Measurements from ENCODE around the gene GABRP. TPM values are rescaled to one million over a fixed set of nuclear protein-coding genes. Genes with fewer than 3 reads are reported as not detected.
"Not testable (repeated sequence)": the region's sequence is repeated elsewhere in the genome, so short reads cannot be mapped to it uniquely, and the experiment has no call there.

GABRP gene
- total RNA-seq, 1 donor from 2014 or later, result not detected

- no peak for DNase-seq
- Mint-ChIP-seq H3K27ac (ENCODE audit: unreplicated experiment) (no peak overlapping the region), H3K9me3 (ENCODE audit: unreplicated experiment) (peaks cover 3% of the 10 kb centered on the region), H3K27me3 (ENCODE audit: unreplicated experiment) (peaks cover 5% of the 10 kb centered on the region), H3K4me3 (ENCODE audit: unreplicated experiment) (no peak overlapping the region), H3K4me1 (ENCODE audit: low read depth, unreplicated experiment) (peaks cover 7% of the 10 kb centered on the region), H3K36me3 (ENCODE audit: unreplicated experiment) (peaks cover 6% of the 10 kb centered on the region)
- TF ChIP-seq CTCF (IDR thresholded peaks at IDR 0.05; ENCODE audit: partially characterized antibody, unreplicated experiment), result no peak
Observed at GRCh38 chr5:170760113-170760512, 23.4 kb upstream of the GABRP start.

GRCh38 chr5:170761048-170761707 is 22.3 kb upstream of the GABRP start:
- peaks cover 6% of the 10 kb centered on the region for H3K36me3 Mint-ChIP-seq (ENCODE audit: unreplicated experiment)
- peaks cover 3% of the 10 kb centered on the region for H3K9me3 Mint-ChIP-seq (ENCODE audit: unreplicated experiment)
- no peak for DNase-seq
- no peak overlapping the region for H3K27ac Mint-ChIP-seq (ENCODE audit: unreplicated experiment)
- peaks cover 7% of the 10 kb centered on the region for H3K4me1 Mint-ChIP-seq (ENCODE audit: low read depth, unreplicated experiment)
- peaks cover 5% of the 10 kb centered on the region for H3K27me3 Mint-ChIP-seq (ENCODE audit: unreplicated experiment)
- no peak overlapping the region for H3K4me3 Mint-ChIP-seq (ENCODE audit: unreplicated experiment)
- no peak for TF ChIP-seq CTCF (IDR thresholded peaks at IDR 0.05; ENCODE audit: partially characterized antibody, unreplicated experiment)

GRCh38 chr5:170761708-170762066 is 21.8 kb upstream of the GABRP start:
- H3K4me1 Mint-ChIP-seq (ENCODE audit: low read depth, unreplicated experiment), result peaks cover 7% of the 10 kb centered on the region
- H3K36me3 Mint-ChIP-seq (ENCODE audit: unreplicated experiment), result peaks cover 6% of the 10 kb centered on the region
- TF ChIP-seq CTCF (IDR thresholded peaks at IDR 0.05; ENCODE audit: partially characterized antibody, unreplicated experiment), result no peak
- no peak overlapping the region for H3K27ac Mint-ChIP-seq (ENCODE audit: unreplicated experiment)
- H3K27me3 Mint-ChIP-seq (ENCODE audit: unreplicated experiment), result peaks cover 3% of the 10 kb centered on the region
- H3K4me3 Mint-ChIP-seq (ENCODE audit: unreplicated experiment), result no peak overlapping the region
- DNase-seq, result no peak
- H3K9me3 Mint-ChIP-seq (ENCODE audit: unreplicated experiment), result peaks cover 3% of the 10 kb centered on the region

- not testable (repeated sequence) for H3K27ac Mint-ChIP-seq (ENCODE audit: unreplicated experiment); H3K9me3 Mint-ChIP-seq (ENCODE audit: unreplicated experiment); DNase-seq; H3K27me3 Mint-ChIP-seq (ENCODE audit: unreplicated experiment); H3K36me3 Mint-ChIP-seq (ENCODE audit: unreplicated experiment); H3K4me1 Mint-ChIP-seq (ENCODE audit: low read depth, unreplicated experiment); H3K4me3 Mint-ChIP-seq (ENCODE audit: unreplicated experiment)
Observed at GRCh38 chr5:170762298-170762697, 21.2 kb upstream of the GABRP start.

- H3K9me3 Mint-ChIP-seq (ENCODE audit: unreplicated experiment); H3K27me3 Mint-ChIP-seq (ENCODE audit: unreplicated experiment); DNase-seq; H3K4me3 Mint-ChIP-seq (ENCODE audit: unreplicated experiment); H3K27ac Mint-ChIP-seq (ENCODE audit: unreplicated experiment); H3K36me3 Mint-ChIP-seq (ENCODE audit: unreplicated experiment): not testable (repeated sequence)
- H3K4me1 Mint-ChIP-seq (ENCODE audit: low read depth, unreplicated experiment), result peaks cover 27% of the 10 kb centered on the region
Observed at GRCh38 chr5:170765868-170766267, 17.7 kb upstream of the GABRP start.

GRCh38 chr5:170769246-170769645 is 14.3 kb upstream of the GABRP start:
- Mint-ChIP-seq H3K9me3 (ENCODE audit: unreplicated experiment) (peaks cover 5% of the 10 kb centered on the region), H3K27ac (ENCODE audit: unreplicated experiment) (peak overlapping the region; percentile 89), H3K4me1 (ENCODE audit: low read depth, unreplicated experiment) (peaks cover 30% of the 10 kb centered on the region)

More at GRCh38 chr5:170769246-170769645, 14.3 kb upstream of the GABRP start:
- Mint-ChIP-seq H3K27me3 (ENCODE audit: unreplicated experiment) (peaks cover 6% of the 10 kb centered on the region), H3K4me3 (ENCODE audit: unreplicated experiment) (peak overlapping the region; percentile 10), H3K36me3 (ENCODE audit: unreplicated experiment) (no peaks in the 10 kb centered on the region)
- DNase-seq, result peak; percentile 51
- TF ChIP-seq CTCF (IDR thresholded peaks at IDR 0.05; ENCODE audit: partially characterized antibody, unreplicated experiment), result no peak

All from glutamatergic neuron (in vitro differentiated cells).